Subcutaneous abdominal adipose tissue (tissue), 5 donors: ENCODE data around the gene ADD3.

Source experiments
- H3K27ac ChIP-seq: one replicate; pipeline ENCODE4 v1.7.0; 2013; ENCODE audit warnings: low read depth, mild to moderate bottlenecking, inconsistent platforms, low read length, moderate library complexity
- H3K27me3 ChIP-seq, 5 donors: one replicate each; pipeline ENCODE4 v1.7.0; 2013; ENCODE audit warnings: low read length in 5 of 5, inconsistent platforms in 1 of 5; ENCODE audit not compliant: control insufficient read depth in 5 of 5, insufficient read depth in 4 of 5
- H3K36me3 ChIP-seq, 5 donors: one replicate each; pipeline ENCODE4 v1.7.0; 2013; ENCODE audit warnings: low read length in 5 of 5; ENCODE audit not compliant: control insufficient read depth in 5 of 5, insufficient read depth in 5 of 5
- H3K4me1 ChIP-seq, 5 donors: one replicate each; pipeline ENCODE4 v1.7.0; 2013; ENCODE audit warnings: low read length in 5 of 5, mild to moderate bottlenecking in 3 of 5, moderate library complexity in 1 of 5; ENCODE audit not compliant: control insufficient read depth in 5 of 5, insufficient read depth in 5 of 5
- H3K4me3 ChIP-seq, 5 donors: one replicate each; pipeline ENCODE4 v1.7.0; 2013; ENCODE audit warnings: low read length in 5 of 5, low read depth in 1 of 5
- H3K9ac ChIP-seq, 5 donors: one replicate each; pipeline ENCODE4 v1.7.0; 2013; ENCODE audit warnings: low read length in 5 of 5, mild to moderate bottlenecking in 4 of 5, moderate library complexity in 3 of 5
- H3K9me3 ChIP-seq, 5 donors: one replicate each; pipeline ENCODE4 v1.7.0; 2013; ENCODE audit warnings: low read length in 5 of 5; ENCODE audit not compliant: control insufficient read depth in 5 of 5
- donor health status: healthy.
- donor health status: healthy.
- donor health status: healthy.
- donor health status: healthy.
- donor health status: healthy.

Gene ADD3

DNA sequence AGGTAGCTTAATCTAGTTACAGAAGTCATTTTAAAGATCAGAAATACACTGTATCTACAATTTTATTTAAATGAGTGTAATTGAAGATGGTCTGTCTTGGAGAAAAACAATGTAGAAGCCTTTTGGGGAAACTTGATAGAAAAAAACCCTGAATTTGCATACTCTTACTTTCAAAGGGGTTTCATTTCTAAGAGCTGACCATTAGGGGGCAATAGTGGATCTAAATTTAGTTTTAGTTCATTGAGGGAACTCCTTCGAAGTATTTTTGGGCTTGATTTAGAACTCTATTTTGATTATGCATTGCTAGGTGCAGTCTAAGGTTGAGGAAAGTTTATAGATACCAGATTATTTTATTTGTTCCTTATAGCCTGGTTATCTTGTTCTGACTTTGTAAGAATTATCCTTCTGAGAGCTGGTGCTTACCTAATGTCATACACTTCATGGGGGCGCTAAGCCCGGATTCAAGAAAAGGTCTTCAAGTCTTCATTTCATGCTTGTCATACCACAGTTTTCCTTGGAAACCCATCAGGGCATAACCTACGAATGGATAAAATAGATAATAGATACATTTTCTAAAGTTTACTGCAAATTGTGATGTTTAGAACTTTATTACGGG, 130.5 kb downstream of the ADD3 start:
- no peak overlapping the region for H3K27ac ChIP-seq
- H3K4me1 ChIP-seq, result peaks cover 0 to 13% (median 8%) of the 10 kb centered on the region in 5 donors
- peaks cover 0 to 3% (median 2%) of the 10 kb centered on the region in 5 donors for H3K36me3 ChIP-seq
- no peaks in the 10 kb centered on the region for H3K9me3 ChIP-seq
- no peak overlapping the region for H3K9ac ChIP-seq
- no peak overlapping the region for H3K4me3 ChIP-seq
- H3K27me3 ChIP-seq, result no peaks in the 10 kb centered on the region

GRCh38 chr10:110141185-110141584, 133.4 kb downstream of the ADD3 start:
- no peak overlapping the region for H3K27ac ChIP-seq
- H3K9me3 ChIP-seq, result no peaks in the 10 kb centered on the region

GRCh38 chr10:110141871-110142635, 134.3 kb downstream of the ADD3 start:
- H3K27me3 ChIP-seq, result no peaks in the 10 kb centered on the region
- no peaks in the 10 kb centered on the region for H3K9me3 ChIP-seq
- H3K27ac ChIP-seq, result no peak overlapping the region
- H3K9ac ChIP-seq, result no peak overlapping the region
- H3K4me1 ChIP-seq, result peaks cover 0 to 13% (median 8%) of the 10 kb centered on the region in 5 donors
- no peak overlapping the region for H3K4me3 ChIP-seq
- no peaks in the 10 kb centered on the region for H3K36me3 ChIP-seq

More at GRCh38 chr10:110141185-110141584, 133.4 kb downstream of the ADD3 start:
- no peaks in the 10 kb centered on the region for H3K36me3 ChIP-seq
- H3K9ac ChIP-seq, result no peak overlapping the region
- no peak overlapping the region for H3K4me3 ChIP-seq
- peaks cover 0 to 13% (median 8%) of the 10 kb centered on the region in 5 donors for H3K4me1 ChIP-seq
- no peaks in the 10 kb centered on the region for H3K27me3 ChIP-seq

DNA sequence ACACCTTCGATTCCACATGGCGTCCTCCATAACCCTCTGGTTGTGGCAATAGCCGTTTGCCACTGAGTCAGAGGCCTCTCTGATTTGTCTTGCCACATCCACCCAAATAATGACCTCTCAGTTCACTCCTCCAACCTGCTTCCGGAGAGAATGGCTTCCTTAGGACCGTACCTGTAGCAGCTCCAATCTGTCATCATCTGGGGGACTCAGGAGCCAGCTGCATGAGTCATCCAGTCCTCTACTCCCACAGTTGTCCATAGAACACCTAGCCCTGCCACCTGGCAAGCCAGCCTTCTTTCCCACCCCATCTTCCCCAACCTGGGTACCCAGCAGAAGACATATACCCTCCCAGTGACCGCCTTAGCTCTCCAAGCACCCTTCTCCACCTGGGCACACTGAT, 135.2 kb downstream of the ADD3 start:
- Histone ChIP-seq H3K9ac (no peak overlapping the region), H3K4me3 (no peak overlapping the region), H3K4me1 (peaks cover 0 to 10% (median 7%) of the 10 kb centered on the region in 5 donors), H3K27ac (no peak overlapping the region), H3K27me3 (peaks cover 0 to 2% (median 0%) of the 10 kb centered on the region in 5 donors), H3K9me3 (no peaks in the 10 kb centered on the region), H3K36me3 (no peaks in the 10 kb centered on the region)

- no peak overlapping the region for H3K27ac ChIP-seq
- H3K9me3 ChIP-seq, result no peaks in the 10 kb centered on the region
- no peaks in the 10 kb centered on the region for H3K36me3 ChIP-seq
- H3K4me1 ChIP-seq, result peaks cover 0 to 10% (median 7%) of the 10 kb centered on the region in 5 donors
- no peak overlapping the region for H3K4me3 ChIP-seq
- H3K27me3 ChIP-seq, result peaks cover 0 to 8% (median 4%) of the 10 kb centered on the region in 5 donors
- no peak overlapping the region for H3K9ac ChIP-seq
Observed at GRCh38 chr10:110144507-110144906, 136.7 kb downstream of the ADD3 start.

- H3K36me3 ChIP-seq, result no peaks in the 10 kb centered on the region
- H3K27me3 ChIP-seq, result peaks cover 0 to 29% (median 19%) of the 10 kb centered on the region in 5 donors
- no peak overlapping the region for H3K9ac ChIP-seq
- H3K4me3 ChIP-seq, result no peak overlapping the region
- no peaks in the 10 kb centered on the region for H3K4me1 ChIP-seq
- no peaks in the 10 kb centered on the region for H3K9me3 ChIP-seq
- H3K27ac ChIP-seq, result no peak overlapping the region
Observed at GRCh38 chr10:110147961-110148360, 140.2 kb downstream of the ADD3 start.

- Histone ChIP-seq H3K36me3 (no peaks in the 10 kb centered on the region), H3K27ac (no peak overlapping the region), H3K4me3 (no peak overlapping the region), H3K4me1 (no peaks in the 10 kb centered on the region), H3K27me3 (peaks cover 0 to 36% (median 21%) of the 10 kb centered on the region in 5 donors), H3K9me3 (no peaks in the 10 kb centered on the region), H3K9ac (no peak overlapping the region)
Observed at GRCh38 chr10:110149259-110149658, 141.5 kb downstream of the ADD3 start.

GRCh38 chr10:110150046-110150445, 142.3 kb downstream of the ADD3 start:
- no peaks in the 10 kb centered on the region for H3K9me3 ChIP-seq
- no peaks in the 10 kb centered on the region for H3K4me1 ChIP-seq
- no peak overlapping the region for H3K27ac ChIP-seq
- H3K4me3 ChIP-seq, result no peak overlapping the region
- H3K27me3 ChIP-seq, result peaks cover 0 to 36% (median 21%) of the 10 kb centered on the region in 5 donors
- no peak overlapping the region for H3K9ac ChIP-seq
- H3K36me3 ChIP-seq, result no peaks in the 10 kb centered on the region

GRCh38 chr10:110150981-110151380, 143.2 kb downstream of the ADD3 start:
- peaks cover 0 to 36% (median 21%) of the 10 kb centered on the region in 5 donors for H3K27me3 ChIP-seq
- H3K36me3 ChIP-seq, result no peaks in the 10 kb centered on the region
- no peak overlapping the region for H3K27ac ChIP-seq
- H3K4me1 ChIP-seq, result no peaks in the 10 kb centered on the region
- H3K4me3 ChIP-seq, result no peak overlapping the region
- no peak overlapping the region for H3K9ac ChIP-seq
- H3K9me3 ChIP-seq, result no peaks in the 10 kb centered on the region

GRCh38 chr10:110151467-110151866, 143.7 kb downstream of the ADD3 start:
- Histone ChIP-seq H3K36me3 (no peaks in the 10 kb centered on the region), H3K27ac (no peak overlapping the region), H3K27me3 (peaks cover 0 to 36% (median 21%) of the 10 kb centered on the region in 5 donors), H3K9ac (no peak overlapping the region), H3K4me3 (no peak overlapping the region), H3K4me1 (no peaks in the 10 kb centered on the region), H3K9me3 (no peaks in the 10 kb centered on the region)
